Loucy (cell line): ENCODE data around the gene MAPK8IP1.

Experiments used
- H2AFZ ChIP-seq: fragments of 200-600 bp; sonication (generic); 2 replicates; pipeline ENCODE4 v1.6.0; 2016; ENCODE audit warnings: antibody characterized with exemption, mild to moderate bottlenecking, low read length, moderate library complexity
- H3F3A ChIP-seq: fragments of 200-600 bp; 2 replicates; pipeline ENCODE4 v1.6.0; 2016; ENCODE audit warnings: antibody characterized with exemption, low read depth, mild to moderate bottlenecking
- H3K27me3 ChIP-seq: fragments of 200-600 bp; sonication (generic); 2 replicates; pipeline ENCODE4 v1.6.1; 2014; ENCODE audit warnings: low read length, mild to moderate bottlenecking; ENCODE audit not compliant: insufficient read depth, poor library complexity, severe bottlenecking
- H3K36me3 ChIP-seq: fragments of 200-600 bp; sonication (generic); 2 replicates; pipeline ENCODE4 v1.6.1; 2016; ENCODE audit warnings: low read length; ENCODE audit not compliant: insufficient read depth
- H3K4me1 ChIP-seq: fragments of 200-600 bp; sonication (generic); 2 replicates; pipeline ENCODE4 v1.5.1; 2014; ENCODE audit warnings: low read length, mild to moderate bottlenecking; ENCODE audit not compliant: insufficient read depth, poor library complexity, severe bottlenecking
- H3K4me2 ChIP-seq: fragments of 200-600 bp; sonication (generic); 2 replicates; pipeline ENCODE4 v1.6.0; 2014; ENCODE audit warnings: antibody characterized with exemption, low read length, low read depth, mild to moderate bottlenecking; ENCODE audit not compliant: poor library complexity, severe bottlenecking
- H3K4me3 ChIP-seq: fragments of 200-600 bp; sonication (generic); 2 replicates; pipeline ENCODE4 v1.5.1; 2014; ENCODE audit warnings: low read length, mild to moderate bottlenecking, mixed read lengths; ENCODE audit not compliant: poor library complexity, severe bottlenecking
- H3K79me2 ChIP-seq: fragments of 200-600 bp; sonication (generic); 2 replicates; pipeline ENCODE4 v1.6.1; 2014; ENCODE audit warnings: low read length; ENCODE audit not compliant: insufficient read depth
- H3K9ac ChIP-seq: fragments of 200-600 bp; sonication (generic); 2 replicates; pipeline ENCODE4 v1.6.0; 2014; ENCODE audit warnings: mild to moderate bottlenecking, low read depth, low read length, moderate library complexity; ENCODE audit not compliant: poor library complexity, severe bottlenecking
- H3K9me2 ChIP-seq: fragments of 200-600 bp; sonication (generic); replicated peaks from 2 replicates; pipeline ENCODE4 v1.6.1; 2016; ENCODE audit warnings: low read depth, low read length, mixed read lengths
- H3K9me3 ChIP-seq: fragments of 200-600 bp; sonication (generic); 2 replicates; pipeline ENCODE4 v1.6.1; 2014; ENCODE audit warnings: mild to moderate bottlenecking, antibody characterized with exemption, low read length, low read depth; ENCODE audit not compliant: insufficient read depth
- H4K20me1 ChIP-seq: fragments of 200-600 bp; sonication (generic); 2 replicates; pipeline ENCODE4 v1.6.0; 2014; ENCODE audit warnings: antibody characterized with exemption, low read length, mild to moderate bottlenecking; ENCODE audit not compliant: insufficient read depth, poor library complexity, severe bottlenecking
- CTCF ChIP-seq: fragments of 200-600 bp; sonication (generic); conservative IDR thresholded peaks from 2 replicates; pipeline ENCODE4 v1.5.1; 2014; ENCODE audit warnings: mild to moderate bottlenecking, antibody characterized with exemption, low read length
- EZH2phosphoT487 ChIP-seq: fragments of 200-600 bp; IDR thresholded peaks from 2 replicates; pipeline ENCODE4 v1.6.1; 2018; ENCODE audit warnings: antibody characterized with exemption, mild to moderate bottlenecking, moderate library complexity, borderline replicate concordance

MAPK8IP1 gene

GRCh38 chr11:45892856-45893255 is 7.4 kb downstream of the MAPK8IP1 start:
- Histone ChIP-seq H3K4me1 (no peaks in the 10 kb centered on the region), H3K36me3 (no peaks in the 10 kb centered on the region), H3K9ac (no peak overlapping the region), H4K20me1 (no peaks in the 10 kb centered on the region), H3K9me2 (no peaks in the 10 kb centered on the region), H3K27me3 (no peaks in the 10 kb centered on the region), H3K9me3 (no peaks in the 10 kb centered on the region), H3F3A (no peaks in the 10 kb centered on the region), H3K79me2 (no peaks in the 10 kb centered on the region), H3K4me2 (no peak overlapping the region), H3K4me3 (no peak overlapping the region), H2AFZ (no peak overlapping the region)
- TF ChIP-seq EZH2phosphoT487 (no peak), CTCF (no peak)

GRCh38 chr11:45894555-45895247 is 9.2 kb downstream of the MAPK8IP1 start:
- Histone ChIP-seq H3K4me3 (no peak overlapping the region), H3F3A (no peaks in the 10 kb centered on the region), H3K27me3 (no peaks in the 10 kb centered on the region), H3K9ac (no peak overlapping the region), H3K36me3 (no peaks in the 10 kb centered on the region), H3K4me2 (no peak overlapping the region), H3K4me1 (peaks cover 4% of the 10 kb centered on the region), H2AFZ (no peak overlapping the region), H3K9me2 (no peaks in the 10 kb centered on the region), H3K79me2 (no peaks in the 10 kb centered on the region), H3K9me3 (no peaks in the 10 kb centered on the region), H4K20me1 (no peaks in the 10 kb centered on the region)
- TF ChIP-seq EZH2phosphoT487 (no peak), CTCF (no peak)

GRCh38 chr11:45895553-45896259 is 10.3 kb downstream of the MAPK8IP1 start:
- H3K9ac ChIP-seq: no peak overlapping the region
- H3K9me2 ChIP-seq: no peaks in the 10 kb centered on the region
- H2AFZ ChIP-seq: no peak overlapping the region
- H3K4me2 ChIP-seq: no peak overlapping the region
- H3K36me3 ChIP-seq: no peaks in the 10 kb centered on the region
- no peaks in the 10 kb centered on the region for H4K20me1 ChIP-seq
- H3K79me2 ChIP-seq: no peaks in the 10 kb centered on the region
- TF ChIP-seq EZH2phosphoT487 (no peak), CTCF (no peak)
- H3K9me3 ChIP-seq: no peaks in the 10 kb centered on the region
- peaks cover 4% of the 10 kb centered on the region for H3K4me1 ChIP-seq
- no peaks in the 10 kb centered on the region for H3F3A ChIP-seq
- H3K27me3 ChIP-seq: no peaks in the 10 kb centered on the region
- H3K4me3 ChIP-seq: no peak overlapping the region
